OCI-LY3 (cell line): Measurements from ENCODE around the gene KMT2E.
A peak's percentile ranks its signal among the peaks of the same experiment; 100 is the strongest.
"Not testable (repeated sequence)": the region's sequence is repeated elsewhere in the genome, so short reads cannot be mapped to it uniquely, and the experiment has no call there.

ENCODE experiments used
- H2AFZ ChIP-seq: fragments of 200-600, 300-600 bp; shearing (Covaris generic); 2 replicates; pipeline ENCODE4 v1.6.0; 2014; ENCODE audit warnings: antibody characterized with exemption, low read depth, low read length
- H3K27ac ChIP-seq: fragments of 200-600, 300-600 bp; sonication (generic); 2 replicates; pipeline ENCODE4 v1.5.1; 2014; ENCODE audit warnings: mild to moderate bottlenecking, low read length, moderate library complexity, mixed read lengths
- H3K27me3 ChIP-seq: fragments of 200-600, 300-600 bp; sonication (generic); 2 replicates; pipeline ENCODE4 v1.6.1; 2014; ENCODE audit warnings: low read depth, low read length, mixed read lengths
- H3K36me3 ChIP-seq: fragments of 200-600, 300-600 bp; sonication (generic); replicated peaks from 2 replicates; pipeline ENCODE3; 2014; ENCODE audit warnings: low read depth, low read length, mixed read lengths
- H3K4me1 ChIP-seq: fragments of 300-600, 200-600 bp; sonication (generic); 2 replicates; pipeline ENCODE4 v1.6.1; 2014; ENCODE audit warnings: low read length, mixed read lengths
- H3K4me2 ChIP-seq: fragments of 200-600, 300-600 bp; sonication (generic); 2 replicates; pipeline ENCODE4 v1.6.1; 2014; ENCODE audit warnings: low read length, mixed read lengths
- H3K4me3 ChIP-seq: fragments of 300-600, 200-600 bp; sonication (generic); 2 replicates; pipeline ENCODE4 v1.5.1; 2014; ENCODE audit warnings: antibody characterized with exemption, mild to moderate bottlenecking, low read length, moderate library complexity
- H3K79me2 ChIP-seq: fragments of 300-600, 200-600 bp; shearing (Covaris generic); 2 replicates; pipeline ENCODE4 v1.6.1; 2014; ENCODE audit warnings: mild to moderate bottlenecking, low read length, mixed read lengths
- H3K9ac ChIP-seq: fragments of 300-600, 200-600 bp; shearing (Covaris generic); 2 replicates; pipeline ENCODE4 v1.6.0; 2014; ENCODE audit warnings: mild to moderate bottlenecking, low read length, moderate library complexity
- H3K9me3 ChIP-seq: fragments of 200-600, 300-600 bp; shearing (Covaris generic); 2 replicates; pipeline ENCODE4 v1.6.1; 2014; ENCODE audit warnings: low read length, mixed read lengths; ENCODE audit not compliant: insufficient read depth
- H4K20me1 ChIP-seq: fragments of 200-600, 300-600 bp; sonication (generic); 2 replicates; pipeline ENCODE4 v1.6.1; 2016; ENCODE audit warnings: low read length, mixed read lengths; ENCODE audit not compliant: insufficient read depth
- EZH2phosphoT487 ChIP-seq: fragments of 200-600 bp; shearing (Covaris generic); IDR thresholded peaks from 2 replicates; pipeline ENCODE4 v1.6.1; 2018; ENCODE audit warnings: antibody characterized with exemption, mixed run types, low read depth
- TF ChIP-seq, protein P1 (sequence below): fragments of 200-600, 300-600 bp; sonication (generic); IDR thresholded peaks from 2 replicates; pipeline ENCODE4 v1.5.1; 2014; ENCODE audit warnings: antibody characterized with exemption, low read length, low read depth

Gene KMT2E

DNA sequence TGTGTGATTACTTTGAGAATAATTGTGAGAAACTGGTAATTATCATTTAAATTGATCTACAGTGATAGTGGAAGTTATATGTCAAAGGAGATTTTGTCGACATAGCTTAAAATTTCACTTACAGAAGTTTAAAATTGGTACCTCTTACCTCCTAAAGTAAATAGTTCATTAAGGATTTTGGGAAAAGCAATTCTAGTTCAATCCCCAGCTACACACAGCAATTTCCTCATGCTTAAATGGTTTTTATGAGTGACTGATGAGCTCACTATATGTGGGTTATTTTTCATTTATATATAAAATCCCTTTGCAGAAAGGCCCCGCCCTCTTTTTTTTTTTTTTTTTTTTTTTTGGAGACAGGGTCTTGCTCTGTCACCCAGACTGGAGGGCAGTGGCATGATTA is 12.7 kb downstream of the KMT2E start:
- Histone ChIP-seq H3K4me1 (peaks cover 39% of the 10 kb centered on the region), H3K9ac (no peak overlapping the region), H3K27me3 (no peaks in the 10 kb centered on the region), H3K4me3 (no peak overlapping the region), H3K9me3 (no peaks in the 10 kb centered on the region), H3K36me3 (no peaks in the 10 kb centered on the region), H4K20me1 (peaks cover 95% of the 10 kb centered on the region), H3K4me2 (no peak overlapping the region), H2AFZ (no peak overlapping the region), H3K27ac (no peak overlapping the region), H3K79me2 (peaks cover 100% of the 10 kb centered on the region)
- no peak for TF ChIP-seq EZH2phosphoT487
- TF ChIP-seq, protein P1, sequence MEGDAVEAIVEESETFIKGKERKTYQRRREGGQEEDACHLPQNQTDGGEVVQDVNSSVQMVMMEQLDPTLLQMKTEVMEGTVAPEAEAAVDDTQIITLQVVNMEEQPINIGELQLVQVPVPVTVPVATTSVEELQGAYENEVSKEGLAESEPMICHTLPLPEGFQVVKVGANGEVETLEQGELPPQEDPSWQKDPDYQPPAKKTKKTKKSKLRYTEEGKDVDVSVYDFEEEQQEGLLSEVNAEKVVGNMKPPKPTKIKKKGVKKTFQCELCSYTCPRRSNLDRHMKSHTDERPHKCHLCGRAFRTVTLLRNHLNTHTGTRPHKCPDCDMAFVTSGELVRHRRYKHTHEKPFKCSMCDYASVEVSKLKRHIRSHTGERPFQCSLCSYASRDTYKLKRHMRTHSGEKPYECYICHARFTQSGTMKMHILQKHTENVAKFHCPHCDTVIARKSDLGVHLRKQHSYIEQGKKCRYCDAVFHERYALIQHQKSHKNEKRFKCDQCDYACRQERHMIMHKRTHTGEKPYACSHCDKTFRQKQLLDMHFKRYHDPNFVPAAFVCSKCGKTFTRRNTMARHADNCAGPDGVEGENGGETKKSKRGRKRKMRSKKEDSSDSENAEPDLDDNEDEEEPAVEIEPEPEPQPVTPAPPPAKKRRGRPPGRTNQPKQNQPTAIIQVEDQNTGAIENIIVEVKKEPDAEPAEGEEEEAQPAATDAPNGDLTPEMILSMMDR = no peak

DNA sequence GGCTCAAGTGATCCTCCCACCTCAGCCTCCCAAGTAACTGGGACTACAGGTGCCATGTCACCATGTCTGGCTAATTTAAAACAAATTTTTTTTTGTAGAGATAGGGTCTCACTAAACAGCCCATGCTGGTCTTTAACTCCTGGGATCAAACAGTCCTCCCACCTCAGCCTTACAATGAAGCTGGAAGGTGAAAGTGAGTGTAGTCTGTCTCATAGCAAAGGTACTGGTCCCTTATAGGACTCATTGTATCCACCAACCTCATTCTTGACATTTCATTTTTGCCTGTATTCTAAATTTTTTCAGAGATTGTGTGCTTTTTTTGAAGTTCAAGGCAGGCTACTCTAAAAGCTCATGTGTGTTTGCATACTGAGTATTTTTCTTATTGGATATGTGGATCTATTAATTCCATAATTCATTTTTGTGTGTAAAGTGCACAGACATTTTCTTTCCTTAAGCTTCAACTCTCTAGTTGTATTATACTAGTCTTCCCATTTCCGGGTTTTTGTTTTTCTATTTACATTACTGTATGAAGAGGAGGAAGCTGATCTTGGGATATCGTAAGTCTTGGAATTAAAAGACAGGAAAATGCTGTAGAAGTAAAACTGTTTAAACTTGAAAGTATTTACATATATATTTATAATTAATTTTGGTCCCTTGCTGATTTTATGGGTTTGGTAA is 13.3 kb downstream of the KMT2E start:
- H3K27ac ChIP-seq = no peak overlapping the region
- no peak overlapping the region; the same call in 1 of the 2 replicates for H3K9ac ChIP-seq
- H3K27me3 ChIP-seq = no peaks in the 10 kb centered on the region
- peaks cover 100% of the 10 kb centered on the region for H3K79me2 ChIP-seq
- TF ChIP-seq EZH2phosphoT487 = no peak
- TF ChIP-seq, protein P1 = no peak
- no peaks in the 10 kb centered on the region for H3K9me3 ChIP-seq
- no peak overlapping the region for H3K4me3 ChIP-seq
- peaks cover 33% of the 10 kb centered on the region for H3K4me1 ChIP-seq
- no peaks in the 10 kb centered on the region for H3K36me3 ChIP-seq
- peak overlapping the region; percentile 42 for H3K4me2 ChIP-seq
- H2AFZ ChIP-seq = no peak overlapping the region
- peaks cover 95% of the 10 kb centered on the region for H4K20me1 ChIP-seq

DNA sequence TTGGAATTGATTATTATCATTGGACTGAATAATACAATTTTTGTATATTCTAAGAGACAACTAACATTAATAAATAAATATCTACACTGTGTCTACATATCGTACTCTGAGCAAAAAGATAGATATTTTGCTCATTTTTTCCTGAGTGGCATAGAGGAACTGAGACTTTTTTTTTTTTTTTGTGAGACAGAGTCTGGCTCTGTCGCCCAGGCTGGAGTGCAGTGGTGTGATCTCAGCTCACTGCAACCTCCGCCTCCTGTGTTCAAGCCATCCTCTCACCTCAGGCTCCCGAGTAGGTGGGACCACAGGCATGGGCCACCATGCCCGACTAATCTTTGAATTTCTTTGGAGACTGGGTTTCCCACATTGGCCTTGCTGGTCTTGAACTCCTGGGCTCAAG is 14.0 kb downstream of the KMT2E start:
- Histone ChIP-seq H3K36me3 (peaks cover 5% of the 10 kb centered on the region), H3K9me3 (no peaks in the 10 kb centered on the region), H3K9ac (peak overlapping the region; percentile 14), H2AFZ (no peak overlapping the region), H4K20me1 (peaks cover 95% of the 10 kb centered on the region), H3K27ac (no peak overlapping the region), H3K4me2 (peak overlapping the region; percentile 62), H3K79me2 (peaks cover 100% of the 10 kb centered on the region), H3K4me1 (peaks cover 27% of the 10 kb centered on the region), H3K27me3 (no peaks in the 10 kb centered on the region), H3K4me3 (peak overlapping the region; percentile 39)
- TF ChIP-seq EZH2phosphoT487 = no peak
- TF ChIP-seq, protein P1 = no peak

DNA sequence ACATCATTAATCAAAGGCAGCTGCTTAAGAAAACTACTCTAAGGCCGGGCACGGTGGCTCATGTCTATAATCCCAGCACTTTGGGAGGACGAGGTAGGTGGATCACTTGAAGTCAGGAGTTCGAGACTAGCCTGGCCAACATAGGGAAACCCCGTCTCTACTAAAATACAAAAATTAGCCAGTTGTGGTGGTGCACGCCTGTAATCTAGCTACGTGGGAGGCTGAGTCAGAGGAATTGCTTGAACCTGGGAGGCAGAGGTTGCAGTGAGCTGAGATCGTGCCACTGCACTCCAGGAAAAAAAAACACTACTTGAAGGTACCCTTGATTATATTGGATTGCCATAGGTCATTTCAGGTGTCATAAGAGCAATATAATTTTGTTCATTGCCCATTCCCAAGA is 14.9 kb downstream of the KMT2E start:
- H4K20me1 ChIP-seq = peaks cover 96% of the 10 kb centered on the region
- not testable (repeated sequence) for H3K4me3 ChIP-seq, H3K27ac ChIP-seq, H2AFZ ChIP-seq, H3K36me3 ChIP-seq, H3K9me3 ChIP-seq, H3K27me3 ChIP-seq, H3K9ac ChIP-seq, H3K4me2 ChIP-seq
- H3K79me2 ChIP-seq = peaks cover 100% of the 10 kb centered on the region
- H3K4me1 ChIP-seq = peaks cover 27% of the 10 kb centered on the region
